ENCODE results near the gene SAFB. TPM values are rescaled to one million over a fixed set of nuclear protein-coding genes. Genes with fewer than 3 reads are reported as not detected.

SAFB gene
- total RNA-seq, 1 donor from 2014 or later = 139 TPM

GRCh38 chr19:5696196-5697021 lies 73.5 kb downstream of the SAFB start:
- no peaks in the 10 kb centered on the region for H3K27me3 Mint-ChIP-seq (ENCODE audit: low read depth)
- TF ChIP-seq, protein P1, sequence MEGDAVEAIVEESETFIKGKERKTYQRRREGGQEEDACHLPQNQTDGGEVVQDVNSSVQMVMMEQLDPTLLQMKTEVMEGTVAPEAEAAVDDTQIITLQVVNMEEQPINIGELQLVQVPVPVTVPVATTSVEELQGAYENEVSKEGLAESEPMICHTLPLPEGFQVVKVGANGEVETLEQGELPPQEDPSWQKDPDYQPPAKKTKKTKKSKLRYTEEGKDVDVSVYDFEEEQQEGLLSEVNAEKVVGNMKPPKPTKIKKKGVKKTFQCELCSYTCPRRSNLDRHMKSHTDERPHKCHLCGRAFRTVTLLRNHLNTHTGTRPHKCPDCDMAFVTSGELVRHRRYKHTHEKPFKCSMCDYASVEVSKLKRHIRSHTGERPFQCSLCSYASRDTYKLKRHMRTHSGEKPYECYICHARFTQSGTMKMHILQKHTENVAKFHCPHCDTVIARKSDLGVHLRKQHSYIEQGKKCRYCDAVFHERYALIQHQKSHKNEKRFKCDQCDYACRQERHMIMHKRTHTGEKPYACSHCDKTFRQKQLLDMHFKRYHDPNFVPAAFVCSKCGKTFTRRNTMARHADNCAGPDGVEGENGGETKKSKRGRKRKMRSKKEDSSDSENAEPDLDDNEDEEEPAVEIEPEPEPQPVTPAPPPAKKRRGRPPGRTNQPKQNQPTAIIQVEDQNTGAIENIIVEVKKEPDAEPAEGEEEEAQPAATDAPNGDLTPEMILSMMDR (IDR thresholded peaks at IDR 0.05; ENCODE audit: unreplicated experiment) = no peak
- peaks cover 9% of the 10 kb centered on the region for H3K36me3 Mint-ChIP-seq
- no peak for DNase-seq (ENCODE audit: low spot score in 2 of 2, unreplicated experiment in 2 of 2)
- H3K4me1 Mint-ChIP-seq = peaks cover 9% of the 10 kb centered on the region
- H3K9me3 Mint-ChIP-seq = no peaks in the 10 kb centered on the region
- no peak overlapping the region for H3K4me3 Mint-ChIP-seq
- no peak overlapping the region for H3K27ac Mint-ChIP-seq

GRCh38 chr19:5697022-5697889 lies 74.4 kb downstream of the SAFB start:
- H3K27me3 Mint-ChIP-seq (ENCODE audit: low read depth) = no peaks in the 10 kb centered on the region
- H3K4me1 Mint-ChIP-seq = peaks cover 4% of the 10 kb centered on the region
- no peak for DNase-seq (ENCODE audit: low spot score in 2 of 2, unreplicated experiment in 2 of 2)
- H3K27ac Mint-ChIP-seq = no peak overlapping the region
- no peaks in the 10 kb centered on the region for H3K9me3 Mint-ChIP-seq
- H3K36me3 Mint-ChIP-seq = peaks cover 11% of the 10 kb centered on the region
- TF ChIP-seq, protein P1 (IDR thresholded peaks at IDR 0.05; ENCODE audit: unreplicated experiment) = no peak
- no peak overlapping the region for H3K4me3 Mint-ChIP-seq

GRCh38 chr19:5697890-5698634 lies 75.2 kb downstream of the SAFB start:
- no peaks in the 10 kb centered on the region for H3K9me3 Mint-ChIP-seq
- H3K36me3 Mint-ChIP-seq = peaks cover 13% of the 10 kb centered on the region
- DNase-seq (ENCODE audit: low spot score in 2 of 2, unreplicated experiment in 2 of 2) = no peak
- H3K4me3 Mint-ChIP-seq = no peak overlapping the region
- H3K27ac Mint-ChIP-seq = no peak overlapping the region
- no peaks in the 10 kb centered on the region for H3K27me3 Mint-ChIP-seq (ENCODE audit: low read depth)
- TF ChIP-seq, protein P1 (IDR thresholded peaks at IDR 0.05; ENCODE audit: unreplicated experiment) = no peak
- H3K4me1 Mint-ChIP-seq = no peaks in the 10 kb centered on the region

DNA sequence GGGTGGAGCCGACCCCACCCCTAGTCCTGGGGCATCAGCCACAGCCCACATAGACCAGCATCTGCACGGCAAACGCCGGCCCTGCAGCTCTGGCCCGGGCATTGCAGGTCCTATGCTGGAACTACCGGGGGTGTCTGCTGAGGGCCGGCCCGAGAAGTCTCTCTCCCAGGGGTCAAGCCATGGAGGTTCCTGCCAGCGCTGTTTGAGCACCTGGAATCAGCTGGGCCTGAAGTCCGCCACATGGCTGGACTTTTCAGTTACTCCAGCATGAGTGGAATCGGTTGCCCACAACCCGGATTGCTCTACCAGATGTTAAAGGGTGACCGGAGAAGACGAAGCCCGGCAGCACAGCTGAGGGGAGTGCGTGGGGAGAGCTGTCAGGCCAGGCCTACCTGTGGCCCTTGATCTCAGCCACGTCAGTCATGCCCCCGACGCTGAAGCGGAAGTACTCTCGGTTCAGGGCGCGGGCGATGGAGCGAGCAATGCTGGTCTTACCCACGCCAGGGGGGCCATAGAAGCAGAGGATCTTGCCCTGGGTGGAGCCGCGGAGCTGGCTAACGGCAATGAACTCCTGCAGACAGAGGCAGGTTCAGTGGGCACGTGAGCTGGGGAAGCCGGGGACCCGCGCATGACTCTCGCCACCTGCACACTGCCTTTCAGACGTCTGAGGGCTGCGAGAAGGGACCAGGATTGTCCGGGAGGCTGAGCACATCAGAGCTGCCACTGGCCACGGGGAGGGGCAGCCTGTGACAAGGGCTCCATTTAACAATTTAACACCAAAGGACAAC lies 75.9 kb downstream of the SAFB start:
- DNase-seq (ENCODE audit: low spot score in 2 of 2, unreplicated experiment in 2 of 2) = no peak
- H3K27me3 Mint-ChIP-seq (ENCODE audit: low read depth) = no peaks in the 10 kb centered on the region
- H3K27ac Mint-ChIP-seq = no peak overlapping the region
- H3K36me3 Mint-ChIP-seq = peaks cover 19% of the 10 kb centered on the region
- TF ChIP-seq, protein P1 (IDR thresholded peaks at IDR 0.05; ENCODE audit: unreplicated experiment) = no peak
- no peaks in the 10 kb centered on the region for H3K9me3 Mint-ChIP-seq
- H3K4me1 Mint-ChIP-seq = no peaks in the 10 kb centered on the region
- no peak overlapping the region for H3K4me3 Mint-ChIP-seq
